GM13976 (cell line): ENCODE results near the gene FOXJ3.

ENCODE experiments used
- DNase-seq: peaks from one replicate; pipeline ENCODE4 v3.0.0; 2012; ENCODE audit warnings: low spot score
- CTCF ChIP-seq: IDR thresholded peaks from 2 replicates; pipeline ENCODE4 v1.5.1; 2012; ENCODE audit warnings: borderline replicate concordance, mild to moderate bottlenecking; ENCODE audit not compliant: insufficient read depth; ENCODE audit errors: extremely low read depth, missing control alignments, control extremely low read depth
- in situ Hi-C: fragments of 300-500 bp; cut with MboI; formaldehyde crosslinking; loops from one replicate; pipeline ENCODE4 v1.12.0; 2022; ENCODE audit warnings: low sequenced_read_pairs, mixed read lengths, inconsistent platforms; ENCODE audit not compliant: unreplicated experiment

FOXJ3 gene

GRCh38 chr1:42173155-42173933 lies 161.7 kb downstream of the FOXJ3 start:
- TF ChIP-seq CTCF, result peak; percentile 95
- DNase-seq, result peak; percentile 84
- in situ Hi-C loops, result no loop called here

- DNase-seq, result no peak
- in situ Hi-C loops, result no loop called here
- TF ChIP-seq CTCF, result no peak
Measured at GRCh38 chr1:42172381-42173133, 162.5 kb downstream of the FOXJ3 start.

GRCh38 chr1:42171679-42172266 lies 163.3 kb downstream of the FOXJ3 start:
- in situ Hi-C loops, result no loop called here
- no peak for DNase-seq
- no peak for TF ChIP-seq CTCF

GRCh38 chr1:42170779-42171621 lies 164.0 kb downstream of the FOXJ3 start:
- no peak for DNase-seq
- no peak for TF ChIP-seq CTCF
- in situ Hi-C loops, result no loop called here

- no peak for DNase-seq
- in situ Hi-C loops, result no loop called here
- no peak for TF ChIP-seq CTCF
Measured at GRCh38 chr1:42168763-42169162, 166.3 kb downstream of the FOXJ3 start.

GRCh38 chr1:42168391-42168670 lies 166.7 kb downstream of the FOXJ3 start:
- in situ Hi-C loops, result no loop called here
- no peak for DNase-seq

More at GRCh38 chr1:42168391-42168670, 166.7 kb downstream of the FOXJ3 start:
- no peak for TF ChIP-seq CTCF
